NK-92 (cell line): ENCODE data around the gene TMEM248.
A peak's percentile ranks its signal among the peaks of the same experiment; 100 is the strongest.
"Not testable (repeated sequence)": the region's sequence is repeated elsewhere in the genome, so short reads cannot be mapped to it uniquely, and the experiment has no call there.

Experiments
- DNase-seq: peaks from one replicate; lab custom pipeline; 2025; ENCODE audit not compliant: unreplicated experiment; lab: John Stamatoyannopoulos, UW

Gene TMEM248, protein sequence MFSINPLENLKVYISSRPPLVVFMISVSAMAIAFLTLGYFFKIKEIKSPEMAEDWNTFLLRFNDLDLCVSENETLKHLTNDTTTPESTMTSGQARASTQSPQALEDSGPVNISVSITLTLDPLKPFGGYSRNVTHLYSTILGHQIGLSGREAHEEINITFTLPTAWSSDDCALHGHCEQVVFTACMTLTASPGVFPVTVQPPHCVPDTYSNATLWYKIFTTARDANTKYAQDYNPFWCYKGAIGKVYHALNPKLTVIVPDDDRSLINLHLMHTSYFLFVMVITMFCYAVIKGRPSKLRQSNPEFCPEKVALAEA

DNA sequence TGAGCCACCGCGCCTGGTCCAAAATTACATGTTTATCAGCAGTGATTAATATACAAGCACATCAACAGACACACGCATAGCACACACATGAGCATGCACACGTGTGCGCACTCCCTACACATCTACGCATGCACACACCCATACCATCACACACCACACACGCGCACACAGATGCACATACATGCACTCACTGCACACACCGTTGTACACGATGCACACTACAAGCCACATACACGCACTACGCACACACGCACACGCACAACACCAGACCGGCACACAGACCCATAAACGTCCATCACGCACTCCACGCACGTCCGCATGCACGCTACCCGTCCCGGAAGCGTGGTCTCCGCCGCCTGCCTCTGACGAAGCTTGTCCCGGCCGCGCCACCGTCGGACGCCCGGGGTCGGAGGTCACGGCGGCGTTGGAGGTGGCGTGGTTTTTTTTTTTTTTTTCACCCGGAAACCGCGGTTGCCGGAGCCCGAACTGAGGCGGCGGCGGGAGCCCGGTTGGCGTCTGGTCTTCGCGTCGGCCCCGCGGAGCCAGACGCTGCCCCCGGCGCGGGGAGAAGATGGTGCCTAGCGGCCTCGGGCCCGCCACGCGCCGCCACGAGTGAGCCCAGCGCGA is at the start of gene TMEM248:
TSS of gene TMEM248 (plus strand) at position 457 of the 627 bp plus-strand sequence. CDS start 20,641 bp downstream, outside the sequence.
- DNase-seq: peak; percentile 48

DNA sequence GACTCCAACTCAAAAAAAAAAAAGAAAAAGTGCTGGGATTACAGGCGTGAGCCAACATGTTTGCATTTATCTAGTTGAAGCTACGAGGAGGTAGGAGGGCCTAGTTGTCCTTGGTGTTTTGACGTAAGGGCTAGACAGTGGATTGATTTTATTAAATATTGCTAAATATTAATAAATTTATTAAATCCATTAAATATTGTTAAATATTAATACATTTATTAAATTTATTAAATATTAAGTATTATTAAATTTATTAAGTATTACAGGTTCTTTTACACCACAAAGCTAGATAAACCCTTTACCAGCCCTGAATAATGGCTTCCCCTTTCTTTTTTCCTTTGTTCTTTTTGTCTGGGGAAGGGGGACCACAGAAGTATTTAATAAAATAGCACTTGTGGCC is 47.5 kb upstream of the TMEM248 start:
- no peak for DNase-seq

DNA sequence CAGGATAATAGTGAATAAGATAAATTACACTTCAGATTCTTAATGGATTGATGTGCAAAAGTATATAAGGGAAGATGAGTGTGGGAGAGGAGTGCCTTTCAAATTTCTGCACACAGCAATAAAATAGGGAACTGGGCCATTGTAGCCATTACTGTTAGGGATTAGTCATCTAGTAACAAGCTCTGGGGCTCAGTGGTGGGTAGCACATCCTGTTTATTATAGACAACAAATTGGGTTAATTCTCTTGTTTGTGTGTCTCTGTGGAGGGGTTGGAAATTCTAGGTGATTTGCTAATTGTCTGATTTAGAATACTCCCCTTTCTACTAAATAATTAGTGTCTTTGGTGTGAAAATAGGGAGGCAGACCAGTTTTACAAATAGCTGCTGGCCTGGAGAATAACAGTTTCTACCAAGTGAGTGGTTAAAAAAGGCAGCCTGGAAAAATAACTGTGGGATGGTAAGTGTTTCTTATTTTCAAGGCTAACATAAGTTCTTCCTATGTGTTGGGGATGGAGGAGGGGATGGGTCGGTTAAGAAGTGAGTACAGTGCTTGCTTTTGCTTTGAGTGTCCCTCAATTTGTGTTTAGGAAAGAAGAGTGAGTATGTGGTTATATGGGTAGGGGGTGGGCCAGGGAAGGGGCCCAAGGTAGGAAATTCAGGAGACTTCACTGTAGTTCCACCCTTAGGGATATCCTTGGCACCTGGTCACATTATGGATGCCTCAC is 43.3 kb upstream of the TMEM248 start:
- DNase-seq: no peak

DNA sequence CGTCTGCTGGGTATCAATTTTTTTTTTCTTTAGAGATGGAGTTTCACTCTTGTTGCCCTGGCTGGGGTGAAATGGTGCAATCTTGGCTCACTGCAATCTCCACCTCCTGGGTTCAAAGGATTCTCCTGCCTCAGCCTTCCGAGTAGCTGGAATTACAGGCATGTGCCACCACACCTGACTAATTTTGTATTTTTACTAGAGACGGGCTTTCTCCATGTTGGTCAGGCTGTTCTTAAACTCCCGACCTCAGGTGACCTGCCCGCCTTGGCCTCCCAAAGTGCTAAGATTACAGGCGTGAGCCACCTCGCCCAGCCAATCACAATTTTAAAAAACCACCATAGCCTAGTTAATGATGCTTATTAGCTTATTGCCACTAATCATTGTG is 42.7 kb upstream of the TMEM248 start:
- not testable (repeated sequence) for DNase-seq

DNA sequence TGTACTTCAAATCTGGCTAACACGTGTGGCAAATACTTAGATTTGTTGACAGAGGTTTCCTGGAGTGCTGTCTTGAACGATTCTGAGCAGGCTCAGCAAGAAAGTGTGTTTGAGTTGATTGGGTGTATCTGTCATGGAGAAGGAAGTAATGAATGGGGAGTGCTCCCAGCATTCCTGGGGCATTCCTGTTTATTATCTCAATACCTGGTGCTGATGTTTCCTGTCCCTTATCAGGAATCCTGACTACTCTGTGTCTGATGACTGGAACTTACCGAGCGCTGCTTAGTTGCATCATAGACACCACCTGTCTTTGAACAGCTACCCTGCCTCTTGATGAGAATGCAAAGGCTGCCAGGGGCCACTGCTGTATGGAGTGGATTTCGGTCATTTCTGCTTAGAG is 41.0 kb upstream of the TMEM248 start:
- DNase-seq: no peak

DNA sequence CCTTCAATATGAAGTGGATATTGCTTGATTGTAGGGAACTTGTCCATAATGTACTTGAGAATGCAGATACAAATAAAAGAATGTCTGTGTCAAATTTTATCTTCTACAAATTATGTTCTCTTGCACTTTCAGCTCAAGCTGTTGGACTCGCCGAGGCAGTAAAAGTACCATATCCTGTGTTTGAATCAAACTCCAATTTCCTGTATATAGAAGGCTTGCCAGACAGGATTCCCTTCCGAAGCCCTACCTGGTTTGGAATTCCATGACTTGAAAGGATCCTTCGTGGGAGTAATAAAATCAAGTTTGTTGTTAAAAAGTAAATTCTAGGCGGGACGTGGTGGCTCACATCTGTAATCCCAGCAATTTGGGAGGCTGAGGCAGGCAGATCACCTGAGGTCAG is 40.4 kb upstream of the TMEM248 start:
- DNase-seq: not testable (repeated sequence)

DNA sequence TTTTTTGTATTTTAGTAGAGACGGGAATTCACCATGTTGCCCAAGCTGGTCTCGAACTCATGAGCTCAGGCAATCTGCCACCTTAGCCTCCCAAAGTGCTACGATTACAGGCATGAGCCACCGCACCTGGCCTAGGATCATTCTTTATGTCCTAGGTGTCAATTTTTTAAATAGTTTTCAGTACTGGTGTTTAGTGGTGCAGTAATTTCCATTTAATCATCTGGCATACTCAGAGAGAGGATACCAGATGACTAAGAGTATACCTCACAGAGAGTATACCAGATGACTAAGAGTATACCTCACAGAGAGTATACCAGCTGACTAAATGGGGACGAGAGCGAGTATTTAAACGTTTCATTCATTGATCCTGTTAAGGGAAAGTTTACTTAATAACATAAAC is 37.3 kb upstream of the TMEM248 start:
- DNase-seq: no peak

DNA sequence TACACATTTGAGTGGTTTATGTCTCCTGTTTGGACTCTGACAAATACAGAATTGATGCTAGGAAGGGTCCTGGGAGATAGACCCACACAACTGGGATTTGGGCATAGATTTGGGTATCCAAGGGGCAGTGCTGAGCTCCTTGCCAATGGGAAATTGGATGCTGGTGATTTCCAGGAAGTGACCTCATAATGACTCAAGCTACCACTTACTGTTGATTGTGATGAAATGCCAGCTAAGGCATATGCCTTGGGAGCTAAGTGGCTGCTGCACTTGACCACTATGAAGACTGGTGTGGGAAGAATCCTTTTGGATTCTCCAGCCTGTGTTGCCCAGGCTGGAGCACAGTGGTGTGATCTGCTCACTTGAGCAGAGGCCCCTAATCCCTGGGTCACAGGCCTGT is 36.5 kb upstream of the TMEM248 start:
- DNase-seq: not testable (repeated sequence)

DNA sequence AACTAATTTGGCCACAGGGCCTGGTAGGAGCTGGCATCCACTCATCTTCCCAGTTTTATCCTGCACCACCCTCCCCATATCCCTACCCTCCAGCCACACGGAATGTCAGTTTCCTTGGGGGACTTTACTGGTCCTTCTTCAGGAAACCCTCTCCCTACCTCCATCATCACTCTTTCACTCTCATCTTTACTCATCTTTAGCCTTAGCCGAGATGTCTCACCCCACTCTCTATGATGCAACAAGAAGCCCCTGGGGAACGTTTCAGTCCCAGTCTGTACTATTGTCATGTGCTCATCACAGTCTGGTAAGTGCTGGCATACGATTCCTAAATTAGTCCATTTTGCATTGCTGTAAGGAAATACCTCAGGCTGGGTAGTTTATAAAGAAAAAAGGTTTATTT is 34.9 kb upstream of the TMEM248 start:
- DNase-seq: no peak

DNA sequence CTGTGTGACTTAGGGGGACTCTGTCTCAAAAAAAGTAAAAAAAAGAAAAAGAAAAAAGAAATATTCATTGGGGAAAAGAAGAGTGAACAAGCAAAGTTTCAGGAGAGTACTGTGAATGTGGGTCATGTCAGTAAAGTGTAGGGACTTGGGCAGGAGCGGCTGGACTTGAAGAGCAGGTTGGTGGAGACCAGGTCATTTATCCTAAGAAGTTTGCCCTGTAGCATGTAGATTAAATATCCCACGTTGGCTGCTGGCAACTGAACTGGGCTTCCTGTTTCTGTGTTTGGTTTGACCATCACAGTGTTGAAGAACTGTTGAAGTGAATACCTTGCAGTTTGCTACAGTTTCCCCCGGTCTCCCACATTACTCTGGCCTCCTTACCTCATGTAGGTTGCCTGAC is 32.8 kb upstream of the TMEM248 start:
- DNase-seq: not testable (repeated sequence)

DNA sequence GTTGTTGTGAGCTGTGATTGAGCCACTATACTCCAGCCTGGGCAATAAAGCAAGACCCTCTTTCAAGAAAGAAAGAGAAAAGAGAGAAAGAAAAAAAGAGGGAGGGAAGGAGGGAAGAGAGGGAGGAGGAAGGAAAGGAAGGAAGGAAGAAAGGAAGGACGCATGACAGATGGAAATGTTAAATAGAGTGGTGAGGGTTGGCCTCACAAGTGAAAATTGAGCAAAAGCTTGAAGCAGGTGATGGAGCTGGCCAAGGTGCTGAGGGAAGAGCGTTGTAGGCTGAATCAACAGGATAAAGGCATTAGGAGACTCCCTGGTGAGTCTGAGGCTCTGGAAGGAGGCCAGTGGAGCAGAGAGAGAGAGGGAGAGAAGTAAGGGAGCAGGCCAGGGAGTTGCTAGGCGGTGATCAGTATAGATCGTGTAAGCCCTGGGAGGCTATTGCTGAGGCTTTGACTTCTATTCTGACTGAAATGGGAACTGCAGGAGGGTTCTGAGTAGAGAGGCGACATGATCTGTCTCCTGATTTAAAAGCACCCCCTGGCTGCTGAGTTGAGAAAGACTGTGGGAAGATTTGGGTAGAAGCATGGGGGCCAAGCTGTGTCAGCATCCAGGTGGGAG is 26.5 kb upstream of the TMEM248 start:
- no peak for DNase-seq

DNA sequence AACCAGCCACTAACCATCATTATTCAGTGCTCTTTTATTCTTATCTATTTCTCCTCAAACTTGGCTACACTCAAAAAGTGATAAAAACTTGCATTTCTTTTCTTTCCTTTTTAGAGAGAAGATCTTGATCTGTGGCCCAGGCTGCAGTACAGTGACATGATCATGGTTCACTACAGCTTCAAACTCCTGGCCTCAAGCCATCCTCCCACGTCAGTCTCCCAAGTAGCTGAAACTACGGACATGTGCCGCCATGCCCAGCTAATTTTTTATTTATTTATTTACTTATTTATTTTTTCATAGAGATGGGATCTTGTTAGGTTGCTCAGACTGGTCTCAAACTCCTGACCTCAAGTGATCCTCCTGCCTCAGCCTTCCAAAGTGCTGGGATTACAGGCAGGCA is 24.6 kb upstream of the TMEM248 start:
- no peak for DNase-seq

DNA sequence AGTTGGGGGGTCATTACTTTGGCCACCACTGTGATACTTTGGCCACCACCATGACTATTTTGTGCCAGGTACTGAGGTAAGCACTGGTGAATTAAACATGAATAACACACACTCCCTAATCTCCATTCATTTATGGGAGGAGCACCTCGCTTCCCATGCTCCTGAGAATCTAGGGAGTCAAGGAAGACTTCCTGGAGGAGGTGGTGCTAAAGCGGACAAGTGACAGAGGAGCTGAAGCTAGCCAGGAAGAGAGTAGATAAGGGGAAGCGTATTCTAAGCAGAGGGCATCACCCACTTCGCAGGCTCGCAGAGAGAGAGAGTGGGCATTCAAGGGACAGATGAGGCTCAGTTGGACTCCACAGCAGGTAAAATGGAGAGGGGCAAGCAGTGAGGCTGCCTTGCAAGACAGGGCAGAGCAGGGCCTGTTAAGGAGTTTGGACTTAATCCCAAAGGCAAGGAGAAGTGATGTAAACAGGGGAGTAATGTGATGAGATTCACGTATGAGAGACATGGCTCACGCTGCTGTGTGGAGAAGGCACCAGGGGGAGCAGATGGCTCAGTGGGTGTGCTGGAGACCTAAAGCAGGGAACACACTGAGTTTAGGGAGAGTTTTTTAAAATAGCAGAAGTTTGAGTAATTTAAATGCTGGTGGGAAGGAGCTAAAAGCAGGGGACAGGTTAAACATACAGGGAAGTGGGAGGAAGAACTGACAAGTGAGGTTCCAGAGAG is 21.3 kb upstream of the TMEM248 start:
- DNase-seq: no peak

DNA sequence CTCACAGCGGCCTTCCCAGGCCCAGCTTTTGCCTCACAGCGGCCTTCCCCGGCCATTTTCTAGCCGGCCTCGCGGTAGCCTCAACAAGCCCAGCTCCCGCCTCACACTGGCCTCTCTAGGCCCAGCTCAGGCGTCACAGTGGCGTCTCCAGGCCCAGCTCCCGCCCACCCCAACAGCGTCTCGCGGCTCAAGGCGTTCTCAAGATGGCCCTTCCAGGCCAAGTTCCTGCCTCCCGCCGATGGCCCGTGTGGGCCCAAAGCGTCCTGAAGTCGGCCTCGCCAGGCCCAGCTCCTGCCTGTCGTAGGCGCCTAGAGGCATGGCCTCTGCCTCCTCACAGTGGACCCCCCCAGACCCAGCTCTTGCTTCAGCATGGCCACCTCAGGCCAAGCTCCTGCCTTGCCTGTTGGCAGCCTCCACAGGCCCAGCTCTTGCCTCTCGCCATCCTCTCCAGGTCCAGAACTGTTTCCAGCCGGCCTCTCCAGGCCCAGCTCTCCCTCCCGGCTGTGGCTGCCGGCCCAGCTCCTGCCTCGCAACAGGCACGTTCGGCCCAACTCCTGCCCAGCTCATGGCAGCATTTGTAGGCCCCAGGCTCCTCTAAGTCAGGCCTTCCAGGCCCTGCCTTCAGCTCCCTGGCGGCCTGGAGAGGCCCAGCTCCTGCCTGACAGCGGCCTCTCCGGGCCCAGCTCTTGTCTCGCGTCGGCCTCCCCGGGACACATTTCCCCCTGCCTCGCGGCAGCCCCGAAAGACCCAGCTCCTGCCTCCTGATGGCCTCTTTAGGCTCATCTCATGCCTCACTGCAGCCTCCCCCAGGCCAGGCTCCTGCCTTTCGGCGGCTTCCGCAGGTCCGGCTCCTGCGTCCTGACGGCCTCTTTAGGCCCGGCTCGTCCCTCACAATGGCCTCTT is 18.8 kb upstream of the TMEM248 start:
- DNase-seq: no peak

DNA sequence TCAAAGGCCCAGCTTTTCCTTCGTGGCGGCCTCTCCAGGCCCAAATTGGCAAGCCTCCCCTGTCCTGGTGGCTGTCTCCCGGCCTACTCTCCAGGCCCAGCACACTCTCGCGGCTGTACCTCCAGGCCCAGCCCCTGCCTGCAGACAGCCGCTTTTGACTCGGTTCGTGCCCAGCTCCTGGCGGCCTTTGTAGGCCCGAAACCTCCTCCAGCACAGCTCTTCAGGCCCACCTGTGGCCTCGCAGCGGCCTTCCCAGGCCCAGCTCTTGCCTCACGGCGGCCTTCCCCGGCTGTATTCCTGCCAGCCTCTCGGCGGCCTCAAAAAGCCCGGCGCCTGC is 18.2 kb upstream of the TMEM248 start:
- no peak for DNase-seq

DNA sequence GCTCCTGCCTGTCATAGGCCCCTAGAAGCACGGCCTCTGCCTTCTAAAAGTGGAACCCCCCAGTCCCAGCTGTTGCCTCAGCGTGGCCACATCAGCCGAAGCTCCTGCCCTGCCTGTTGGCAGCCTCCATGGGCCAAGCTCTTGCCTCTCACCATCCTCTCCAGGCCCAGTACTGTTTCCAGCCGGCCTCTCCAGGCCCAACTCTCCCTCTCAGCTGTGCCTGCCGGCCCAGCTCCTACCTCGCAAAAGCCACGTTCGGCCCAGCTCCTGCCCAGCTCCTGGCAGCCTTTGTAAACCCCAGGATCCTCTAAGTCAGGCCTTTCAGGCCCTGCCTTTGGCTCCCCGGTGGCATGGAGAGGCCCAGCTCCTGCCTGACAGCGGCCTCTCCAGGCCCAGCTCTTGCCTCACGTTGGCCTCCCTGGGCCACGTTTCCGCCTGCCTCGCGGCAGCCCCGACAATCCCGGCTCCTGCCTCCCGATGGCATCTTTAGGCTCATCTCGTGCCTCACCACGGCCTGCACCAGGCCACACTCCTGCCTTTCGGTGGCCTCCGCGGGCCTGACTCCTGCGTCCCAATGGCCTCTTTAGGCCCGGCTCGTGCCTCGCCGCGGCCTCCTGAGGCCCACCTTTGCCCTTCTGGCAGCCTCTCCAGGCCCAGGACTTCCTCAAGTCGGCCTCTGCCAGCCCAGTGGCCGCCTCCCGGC is 17.5 kb upstream of the TMEM248 start:
- no peak for DNase-seq

DNA sequence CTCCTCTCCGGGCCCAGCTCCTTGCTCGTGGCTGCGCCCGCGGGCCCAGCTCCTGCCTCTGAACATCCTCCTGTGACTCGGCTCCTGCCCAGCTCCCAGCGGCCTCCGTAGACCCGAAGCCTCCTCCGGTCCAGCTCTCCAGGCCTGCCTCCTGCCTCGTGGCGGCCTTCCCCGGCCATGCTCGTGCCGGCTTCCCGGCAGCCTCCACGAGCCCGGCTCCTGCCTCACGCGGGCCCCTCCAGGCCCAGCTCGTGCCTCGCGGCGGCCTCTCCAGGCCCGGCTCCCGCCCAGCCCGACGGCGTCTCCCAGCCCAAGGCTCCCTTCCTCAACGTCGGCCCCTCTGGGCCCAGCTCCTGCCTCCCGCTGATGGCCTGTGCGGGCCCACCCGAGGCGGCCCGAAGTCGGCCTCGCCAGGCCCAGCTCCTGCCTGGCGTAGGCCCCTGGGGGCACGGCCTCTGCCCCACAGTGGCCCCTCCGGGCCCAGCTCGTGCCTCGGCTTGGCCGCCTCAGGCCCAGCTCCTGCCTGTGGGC is 16.9 kb upstream of the TMEM248 start:
- DNase-seq: no peak

DNA sequence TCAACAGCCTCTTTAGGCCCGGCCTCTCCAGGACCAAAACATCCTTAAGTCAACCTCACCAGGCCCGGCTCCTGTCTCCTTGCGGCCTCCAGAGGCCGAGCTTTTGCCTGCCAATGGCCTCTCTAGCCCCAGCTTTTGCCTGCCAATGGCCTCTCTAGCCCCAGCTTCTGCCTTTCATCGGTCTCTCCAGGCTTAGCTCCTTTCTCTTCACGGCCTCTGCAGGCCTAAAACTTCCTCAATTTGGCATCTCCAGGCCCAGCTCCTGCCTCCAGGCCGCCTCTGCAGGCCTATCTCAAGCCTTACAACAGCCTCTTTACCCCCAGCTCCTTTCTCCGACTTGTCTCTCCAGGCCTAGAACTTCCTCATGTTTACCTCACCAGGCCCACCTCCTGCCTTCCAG is 15.7 kb upstream of the TMEM248 start:
- no peak for DNase-seq

DNA sequence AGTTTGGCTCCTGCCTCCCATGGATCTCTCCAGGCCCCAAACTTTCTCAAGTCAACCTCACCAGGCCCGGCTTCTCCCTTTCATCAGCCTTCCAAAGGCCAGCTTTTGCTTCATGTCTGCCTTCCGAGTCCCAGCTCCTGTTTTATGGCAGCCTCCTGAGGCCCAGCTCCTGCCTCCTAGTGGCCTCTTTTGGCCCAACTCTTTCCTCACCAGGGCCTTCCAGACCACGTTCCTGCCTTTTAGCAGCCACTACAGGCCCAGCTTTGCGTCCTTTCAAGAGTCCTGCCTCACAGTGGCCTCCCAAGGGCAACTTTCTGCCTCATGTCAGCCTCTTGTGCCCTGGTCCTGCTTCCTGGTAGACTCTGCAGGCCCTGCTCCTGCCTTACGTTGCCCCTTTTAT is 15.3 kb upstream of the TMEM248 start:
- DNase-seq: no peak
